Measurements from ENCODE around the gene SLC35A4.

GRCh38 chr5:140524003-140524402 lies 40.6 kb upstream of the SLC35A4 start:
- TF ChIP-seq CTCF (IDR thresholded peaks at IDR 0.05), result no peak
- TF ChIP-seq ZFX (IDR thresholded peaks at IDR 0.05; ENCODE audit: borderline replicate concordance), result no peak
